Kidney (tissue), 22 donors: ENCODE data around the gene MSRB3. TPM values are rescaled to one million over a fixed set of nuclear protein-coding genes. Genes with fewer than 3 reads are reported as not detected.
A peak's percentile ranks its signal among the peaks of the same experiment; 100 is the strongest.

Source experiments
- DNase-seq, 5 donors: peaks; one replicate each; pipeline ENCODE4 v3.0.0-alpha.2; 2013 to 2020
- FAIRE-seq: peaks from 2 replicates; lab custom pipeline; 2012; peaks lifted over from hg19 to GRCh38; lab: Jason Lieb, UNC
- H3K27ac ChIP-seq, 2 donors: one replicate each; pipeline ENCODE4 v1.7.0; 2013; ENCODE audit warnings: low read depth in 2 of 2, low read length in 2 of 2, inconsistent platforms in 1 of 2
- H3K27me3 ChIP-seq: one replicate; pipeline ENCODE4 v1.7.1; 2013; ENCODE audit warnings: low read length, inconsistent platforms; ENCODE audit not compliant: control insufficient read depth, insufficient read depth
- H3K36me3 ChIP-seq, 3 donors: one replicate each; pipeline versions ENCODE4 v1.7.0 to v1.7.1; 2013; ENCODE audit warnings: low read length in 3 of 3, control low read depth in 1 of 3, inconsistent platforms in 1 of 3; ENCODE audit not compliant: insufficient read depth in 3 of 3, control insufficient read depth in 2 of 3
- H3K4me1 ChIP-seq, 3 donors: one replicate each; pipeline versions ENCODE4 v1.7.0 to v1.7.1; 2013; ENCODE audit warnings: low read length in 3 of 3, inconsistent platforms in 1 of 3, low read depth in 1 of 3; ENCODE audit not compliant: control insufficient read depth in 2 of 3, insufficient read depth in 2 of 3
- H3K4me3 ChIP-seq, 3 donors: one replicate each; pipeline versions ENCODE4 v1.7.0 to v1.8.1; 2013; ENCODE audit warnings: low read length in 3 of 3, control low read depth in 1 of 3, inconsistent platforms in 1 of 3
- H3K9ac ChIP-seq, 3 donors: one replicate each; pipeline versions ENCODE4 v1.7.0 to v1.7.1; 2013; ENCODE audit warnings: low read length in 3 of 3, control low read depth in 1 of 3, inconsistent platforms in 1 of 3
- H3K9me3 ChIP-seq, 3 donors: one replicate each; pipeline versions ENCODE4 v1.7.0 to v1.7.1; 2013; ENCODE audit warnings: low read length in 3 of 3, control low read depth in 1 of 3, inconsistent platforms in 1 of 3; ENCODE audit not compliant: control insufficient read depth in 2 of 3, insufficient read depth in 1 of 3
- CTCF ChIP-seq: IDR thresholded peaks from 3 replicates; pipeline ENCODE4 v1.5.1; 2012; ENCODE audit warnings: mild to moderate bottlenecking, moderate library complexity, borderline replicate concordance; ENCODE audit not compliant: insufficient read depth; ENCODE audit errors: extremely low read depth
- intact Hi-C: fragments of 100-400 bp; cut with DNase I; formaldehyde crosslinking; loops from one replicate; pipeline ENCODE4 v1.11.1; 2022
- long read RNA-seq, 10 donors: library from polyadenylated mRNA in 1 of 10; unstranded in 1 of 10; transcript quantifications; one replicate each; pipeline ENCODE4 v2.0.0 and lab custom pipeline, GENCODE V29; 2021 to 2026
- polyA plus RNA-seq: library from polyadenylated mRNA; stranded (reverse); fragments of 350-450 nt; fragmentation: Illumina TruSeq; extraction: RNeasy Lipid Tissue Mini Kit (QIAGEN cat#74804); gene quantifications from one replicate; pipeline ENCODE4 v1.2.3, GENCODE V29; 2014; ENCODE audit warnings: low read depth, low replicate concordance; ENCODE audit not compliant: insufficient read depth
- total RNA-seq: library from RNA; stranded (reverse); fragmentation: NEBNext Ultra II Directional; extraction: Animal tissue kit (Norgen Biotek cat#: 25700); gene quantifications from one replicate; pipeline ENCODE4 v1.2.1, GENCODE V29; 2021
- donor health status: control.
- donor health status: control.
- donor health status: control.
- donor health status: control.
- donor health status: control.
- donor health status: DM: yes; HTN: yes; CAD: no.
- donor health status: Normal renal cell carcinoma (clear cell type).

Gene MSRB3
- total RNA-seq (35.9 TPM), polyA plus RNA-seq (10.3 TPM)
- long read RNA-seq, donor 1, full-length matches to known transcripts, result 3 of 3 reads
- long read RNA-seq, donor 1, partial matches to known transcripts, result 0 of 3 reads
- long read RNA-seq, donor 1, other reads (novel, unspliced or antisense), result 0 of 3 reads
- long read RNA-seq, donor 2, full-length matches to known transcripts, result 6 of 6 reads
- long read RNA-seq, donor 2, partial matches to known transcripts, result 0 of 6 reads
- long read RNA-seq, donor 2, other reads (novel, unspliced or antisense), result 0 of 6 reads
- long read RNA-seq, donor 3, full-length matches to known transcripts, result 3 of 3 reads
- long read RNA-seq, donor 3, partial matches to known transcripts, result 0 of 3 reads
- long read RNA-seq, donor 3, other reads (novel, unspliced or antisense), result 0 of 3 reads
- long read RNA-seq, donor 4, full-length matches to known transcripts, result 5 of 5 reads
- long read RNA-seq, donor 4, partial matches to known transcripts, result 0 of 5 reads
- long read RNA-seq, donor 4, other reads (novel, unspliced or antisense), result 0 of 5 reads
- long read RNA-seq, donor 5, result 0 reads
- long read RNA-seq, donor 6, result 0 reads
- long read RNA-seq, donor 7, full-length matches to known transcripts, result 39 of 51 reads
- long read RNA-seq, donor 7, partial matches to known transcripts, result 4 of 51 reads
- long read RNA-seq, donor 7, other reads (novel, unspliced or antisense), result 8 of 51 reads
- long read RNA-seq, donor 8, full-length matches to known transcripts, result 8 of 8 reads
- long read RNA-seq, donor 8, partial matches to known transcripts, result 0 of 8 reads
- long read RNA-seq, donor 8, other reads (novel, unspliced or antisense), result 0 of 8 reads
- long read RNA-seq, donor 9, full-length matches to known transcripts, result 2 of 2 reads
- long read RNA-seq, donor 9, partial matches to known transcripts, result 0 of 2 reads
- long read RNA-seq, donor 9, other reads (novel, unspliced or antisense), result 0 of 2 reads
- long read RNA-seq, donor 10, full-length matches to known transcripts, result 6 of 6 reads
- long read RNA-seq, donor 10, partial matches to known transcripts, result 0 of 6 reads
- long read RNA-seq, donor 10, other reads (novel, unspliced or antisense), result 0 of 6 reads

- Histone ChIP-seq H3K4me3 (peak within 1 kb of the TSS; percentile 65 to 68 (median 67)), H3K9ac (peak within 1 kb of the TSS; percentile 24 to 43 (median 37)), H3K4me1 (peaks cover 0 to 7% (median 0%) of the 10 kb centered on the region in 3 donors), H3K27me3 (no peaks in the 10 kb centered on the region), H3K9me3 (no peaks in the 10 kb centered on the region), H3K36me3 (no peaks in the 10 kb centered on the region), H3K27ac (peak within 1 kb of the TSS; percentile 78 to 81)
- DNase-seq (peak; percentile 79 to 93 (median 87)), FAIRE-seq (no peak)
- intact Hi-C loops, result no loop called here
- TF ChIP-seq CTCF, result no peak
Measured at GRCh38 chr12:65278576-65279368, at the start of gene MSRB3. MSRB3 (plus strand) TSS chr12:65278683; CDS start chr12:65308580, 29,897 bp downstream.

- peaks cover 3 to 14% (median 5%) of the 10 kb centered on the region in 3 donors for H3K9me3 ChIP-seq
- no peaks in the 10 kb centered on the region for H3K27me3 ChIP-seq
- no peaks in the 10 kb centered on the region for H3K4me1 ChIP-seq
- H3K9ac ChIP-seq, result no peak overlapping the region
- TF ChIP-seq CTCF, result no peak
- H3K4me3 ChIP-seq, result no peak overlapping the region
- no peak for DNase-seq
- no peak for FAIRE-seq
- peaks cover 2 to 4% (median 3%) of the 10 kb centered on the region in 3 donors for H3K36me3 ChIP-seq
- no peak overlapping the region for H3K27ac ChIP-seq
- intact Hi-C loops, result no loop called here
Measured at GRCh38 chr12:65229441-65229840, 49.0 kb upstream of the MSRB3 start.

- H3K36me3 ChIP-seq, result peaks cover 2 to 4% (median 3%) of the 10 kb centered on the region in 3 donors
- H3K9me3 ChIP-seq, result peaks cover 3 to 11% (median 5%) of the 10 kb centered on the region in 3 donors
- H3K27me3 ChIP-seq, result no peaks in the 10 kb centered on the region
- H3K27ac ChIP-seq, result no peak overlapping the region
- FAIRE-seq (peak; percentile 98), DNase-seq (peak in 2 of 5 donors; percentile 19 to 29)
- TF ChIP-seq CTCF, result peak; percentile 10
- H3K4me3 ChIP-seq, result no peak overlapping the region
- intact Hi-C loops, result no loop called here
- H3K4me1 ChIP-seq, result no peaks in the 10 kb centered on the region
- no peak overlapping the region for H3K9ac ChIP-seq
Measured at GRCh38 chr12:65232476-65233077, 45.9 kb upstream of the MSRB3 start.
